Subcutaneous adipose tissue (tissue), 4 donors: Measurements from ENCODE around the gene NSD1. TPM values are rescaled to one million over a fixed set of nuclear protein-coding genes. Genes with fewer than 3 reads are reported as not detected.

Experiments used
- CTCF ChIP-seq: fragments of 450-650 bp; IDR thresholded peaks from one replicate; pipeline ENCODE4 v1.5.1; 2016; ENCODE audit warnings: low read depth, mild to moderate bottlenecking, control low read depth, antibody characterized with exemption, moderate library complexity
- total RNA-seq, 4 donors: library from RNA; depleted of rRNA; stranded (reverse); fragments of >200 nt; gene quantifications; one replicate each; pipeline ENCODE4 v1.1.0, GENCODE V29; 2016

NSD1 gene
- total RNA-seq, 4 donors from 2014 or later = 35.2 to 52.0 (median 37.7) TPM

DNA sequence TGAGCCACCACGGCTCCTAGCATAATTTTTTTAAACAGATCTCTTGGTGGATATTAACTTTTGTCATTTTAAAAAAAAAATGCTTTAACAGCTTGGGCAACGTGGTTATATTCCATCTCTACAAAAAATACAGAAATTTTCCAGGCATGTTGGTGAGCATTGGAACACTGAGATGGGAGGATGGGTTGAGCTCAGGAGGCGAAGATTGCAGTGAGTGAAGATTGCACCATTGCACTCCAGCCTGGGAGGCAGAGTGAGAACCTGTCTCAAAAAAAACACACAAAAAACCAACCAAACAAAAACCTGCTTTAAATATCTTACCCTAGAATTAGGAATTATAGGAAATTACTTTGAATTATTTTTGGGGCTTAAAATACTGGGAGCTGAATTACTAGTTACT, 55.2 kb downstream of the NSD1 start:
- no peak for TF ChIP-seq CTCF

DNA sequence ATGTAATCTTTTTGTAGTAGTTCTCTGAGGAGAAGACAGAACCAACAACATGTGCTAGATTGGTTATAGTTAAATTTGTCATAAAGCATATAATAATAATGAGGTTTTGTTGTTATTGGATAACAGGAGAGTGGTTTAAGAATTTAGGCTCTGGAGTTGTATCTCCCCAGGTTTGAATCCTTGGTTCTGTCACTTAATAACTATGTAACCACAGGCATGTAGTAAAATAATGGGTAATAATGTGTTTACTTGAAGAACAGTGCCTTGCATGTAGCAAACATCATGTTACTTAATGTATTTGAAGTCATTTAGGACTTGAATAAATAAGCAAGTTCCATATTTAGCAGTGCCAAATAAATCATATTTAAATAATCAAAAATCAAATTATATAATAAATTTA, 55.8 kb downstream of the NSD1 start:
- no peak for TF ChIP-seq CTCF

DNA sequence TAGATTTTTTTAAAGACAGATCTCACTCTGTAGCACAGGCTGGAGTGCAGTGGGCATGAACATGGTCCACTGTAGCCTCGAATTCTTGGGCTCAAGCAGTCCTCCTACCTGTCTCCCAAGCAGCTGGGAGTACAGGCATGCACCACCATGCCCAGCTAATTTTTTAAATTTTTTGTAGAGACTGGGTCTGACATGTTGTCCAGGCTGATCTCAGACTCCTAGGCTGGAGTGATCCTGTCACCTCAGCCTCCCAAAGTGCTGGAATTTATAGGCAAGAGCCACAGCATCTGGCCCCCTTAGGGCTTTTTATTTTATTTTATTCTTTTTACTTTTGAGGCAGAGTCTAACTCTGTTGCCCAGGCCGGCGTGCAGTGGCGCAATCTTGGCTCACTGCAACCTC, 56.4 kb downstream of the NSD1 start:
- TF ChIP-seq CTCF = no peak

DNA sequence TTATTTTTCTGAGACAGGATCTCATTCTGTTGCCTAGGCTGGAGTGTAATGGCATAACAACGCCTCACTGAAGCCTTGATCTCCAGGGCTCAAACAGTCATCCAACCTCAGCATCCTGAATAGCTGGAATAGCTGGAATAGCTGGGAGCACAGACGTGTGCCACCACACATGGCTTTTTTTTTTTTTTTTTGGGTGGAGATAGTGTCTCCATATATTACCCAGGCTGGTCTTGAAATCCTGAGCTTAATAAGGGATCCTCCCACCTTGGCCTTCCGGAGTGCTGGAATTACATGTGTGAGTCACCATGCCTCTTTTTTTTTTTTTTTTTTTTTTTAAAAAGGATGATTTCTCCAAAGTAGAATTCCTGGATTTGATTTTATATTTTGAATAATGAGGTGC, 60.7 kb downstream of the NSD1 start:
- TF ChIP-seq CTCF = no peak

- no peak for TF ChIP-seq CTCF
Observed at GRCh38 chr5:177195307-177195952, 61.9 kb downstream of the NSD1 start.

DNA sequence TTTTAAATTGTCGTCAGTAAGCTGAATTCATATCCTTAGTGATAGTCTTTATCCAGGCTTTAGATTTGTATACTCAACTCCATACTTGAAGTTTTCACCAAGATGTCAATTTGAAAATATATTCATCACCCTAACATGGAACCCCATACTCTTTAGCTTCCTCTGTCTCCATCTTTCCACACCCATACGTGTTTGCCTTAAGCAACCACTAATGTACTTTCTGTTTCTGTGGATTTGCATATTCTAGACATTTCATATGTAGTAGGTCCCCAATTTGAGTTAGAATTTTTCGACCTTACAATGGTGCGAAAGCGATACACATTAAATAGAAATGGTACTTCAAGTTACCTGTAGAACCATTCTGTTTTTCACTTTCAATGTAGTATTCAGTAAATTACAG, 65.2 kb downstream of the NSD1 start:
- TF ChIP-seq CTCF = no peak

- no peak for TF ChIP-seq CTCF
Observed at GRCh38 chr5:177204281-177204680, 70.7 kb downstream of the NSD1 start.
